ENCODE measurements around the gene USP49. TPM values are rescaled to one million over a fixed set of nuclear protein-coding genes. Genes with fewer than 3 reads are reported as not detected.

The USP49 gene
- total and polyA plus RNA-seq, 2 of the 4 experiments (the other 2 are of a cell fraction) = 1.4 to 2.1 TPM

- no peak overlapping the region for H4K91ac ChIP-seq (ENCODE audit: insufficient read depth, low read depth, low read length)
- DNase-seq = no peak
- dilution Hi-C loops (cut with HindIII; ENCODE audit: low sequenced_read_pairs, unreplicated experiment) (no loop called here), in situ Hi-C loops (cut with MboI; ENCODE audit: low sequenced_read_pairs) (no loop called here), intact Hi-C loops (cut with micrococcal nuclease) (no loop called here)
- H2BK5ac ChIP-seq (ENCODE audit: low read depth, low read length, poor library complexity, severe bottlenecking) = no peak overlapping the region
- no peak overlapping the region for H2BK20ac ChIP-seq (ENCODE audit: low read depth, low read length)
- no peak overlapping the region for H2BK15ac ChIP-seq (ENCODE audit: low read depth, low read length)
- no TSS peak for BruUV-seq (replicated peaks)
- no peak overlapping the region for H2AFZ ChIP-seq (replicated peaks; ENCODE audit: low read length, poor library complexity)
- no peak for ATAC-seq (ENCODE audit: low read depth)
- no peak overlapping the region for H2AK9ac ChIP-seq (replicated peaks; ENCODE audit: low read depth, low read length, poor library complexity)
- H3K9me3 ChIP-seq (ENCODE audit: control insufficient read depth, insufficient read depth, low read length) = no peaks in the 10 kb centered on the region
- H3K27me3 ChIP-seq (ENCODE audit: control insufficient read depth, insufficient read depth, low read length) = no peaks in the 10 kb centered on the region
- H3K36me3 ChIP-seq (ENCODE audit: control insufficient read depth, insufficient read depth, low read length) = no peaks in the 10 kb centered on the region
- no peaks in the 10 kb centered on the region for H3K9me1 ChIP-seq (ENCODE audit: insufficient read depth, low read length)
- no peak overlapping the region for H4K8ac ChIP-seq (ENCODE audit: low read depth in 2 of 2, low read length in 2 of 2)
- H3K4me1 ChIP-seq (ENCODE audit: control insufficient read depth, insufficient read depth, low read length) = no peaks in the 10 kb centered on the region
- H3K4me2 ChIP-seq (ENCODE audit: low read depth, low read length) = no peak overlapping the region
- H4K5ac ChIP-seq (ENCODE audit: low read depth, low read length) = no peak overlapping the region
- no peak overlapping the region for H3K9ac ChIP-seq (ENCODE audit: low read depth, low read length)
- no peak overlapping the region for H3K56ac ChIP-seq (ENCODE audit: extremely low read depth, insufficient read depth, low read length)
- no peaks in the 10 kb centered on the region for H3K79me1 ChIP-seq (ENCODE audit: low read depth in 1 of 2, low read length in 2 of 2)
- ChIA-PET POLR2A (ENCODE audit: unreplicated experiment) (interaction anchor here (0.5 kb wide), 1 partner anchor 79 kb away, joined by 4 read pairs; the partner anchor contains the start of gene USP49), CTCF (no interaction called here)
- H3K4me3 ChIP-seq (ENCODE audit: insufficient read depth, low read depth, low read length) = no peak overlapping the region
- H2BK120ac ChIP-seq (ENCODE audit: low read depth, low read length) = no peak overlapping the region
- H3K23ac ChIP-seq (ENCODE audit: low read depth, low read length) = no peak overlapping the region
- H3K18ac ChIP-seq (ENCODE audit: low read depth, low read length) = no peak overlapping the region
- no peak overlapping the region for H2AK5ac ChIP-seq (ENCODE audit: low read depth, low read length)
- H3K4ac ChIP-seq (ENCODE audit: low read depth, low read length) = no peak overlapping the region
- TF ChIP-seq MAZ (IDR thresholded peaks at IDR 0.05; ENCODE audit: borderline replicate concordance, low read depth, low read length) (no peak), CHD1 (IDR thresholded peaks at IDR 0.05; ENCODE audit: low read depth, low read length) (no peak), RCOR1 (IDR thresholded peaks at IDR 0.05; ENCODE audit: insufficient replicate concordance, low read length) (no peak), CTCF (conservative IDR thresholded peaks at IDR 0.05; ENCODE audit: low read depth, low read length) (no peak), POLR2A (IDR thresholded peaks at IDR 0.05; ENCODE audit: low read depth, low read length) (no peak), RFX5 (IDR thresholded peaks at IDR 0.05; ENCODE audit: low read depth, low read length) (no peak), SMC3 (IDR thresholded peaks at IDR 0.05; ENCODE audit: low read depth, low read length) (no peak), RAD21 (IDR thresholded peaks at IDR 0.05; ENCODE audit: low read length) (no peak), ELK1 (IDR thresholded peaks at IDR 0.05; ENCODE audit: borderline replicate concordance, low read depth, low read length) (no peak), MXI1 (IDR thresholded peaks at IDR 0.05; ENCODE audit: borderline replicate concordance, low read depth, low read length) (no peak)
- no CpG with 5 or more reads among the region's 1 CpG for WGBS, 2 experiments (ENCODE audit: extremely low coverage in 2 of 2, insufficient read length in 1 of 2)
- no peaks in the 10 kb centered on the region for H4K20me1 ChIP-seq (ENCODE audit: insufficient read depth, low read length)
- no peak overlapping the region for H3K14ac ChIP-seq (replicated peaks; ENCODE audit: low read depth, low read length)
- H3K27ac ChIP-seq (ENCODE audit: insufficient read depth, low read length) = no peak overlapping the region
Observed at GRCh38 chr6:41815587-41815986, 79.6 kb downstream of the USP49 start.

All from IMR-90 (cell line).